Endodermal cell (in vitro differentiated cells): ENCODE measurements around the gene MX1. TPM values are rescaled to one million over a fixed set of nuclear protein-coding genes. Genes with fewer than 3 reads are reported as not detected.

Source experiments
- DNase-seq: peaks from one replicate; pipeline ENCODE4 v3.0.0-alpha.2; 2017
- H3K27ac ChIP-seq: 2 replicates; pipeline ENCODE4 v1.5.1; 2013; ENCODE audit warnings: mild to moderate bottlenecking, low read depth, low read length, moderate library complexity
- H3K27me3 ChIP-seq: 2 replicates; pipeline ENCODE4 v1.6.1; 2013; ENCODE audit warnings: mild to moderate bottlenecking, low read length, moderate library complexity; ENCODE audit not compliant: insufficient read depth, control insufficient read depth, poor library complexity, severe bottlenecking
- H3K36me3 ChIP-seq: 2 replicates; pipeline ENCODE4 v1.7.0; 2013; ENCODE audit warnings: mild to moderate bottlenecking, low read length, moderate library complexity; ENCODE audit not compliant: control insufficient read depth, insufficient read depth
- H3K4me1 ChIP-seq: one replicate; pipeline ENCODE4 v1.7.0; 2013; ENCODE audit warnings: low read length; ENCODE audit not compliant: control insufficient read depth, insufficient read depth
- H3K4me3 ChIP-seq: 2 replicates; pipeline ENCODE4 v1.5.1; 2013; ENCODE audit warnings: mild to moderate bottlenecking, low read length, moderate library complexity
- H3K9ac ChIP-seq: 2 replicates; pipeline ENCODE4 v1.6.1; 2013; ENCODE audit warnings: mild to moderate bottlenecking, low read length, moderate library complexity; ENCODE audit not compliant: poor library complexity, severe bottlenecking; ENCODE audit errors: extremely low read depth
- H3K9me3 ChIP-seq: 2 replicates; pipeline ENCODE4 v1.6.1; 2013; ENCODE audit warnings: mild to moderate bottlenecking, low read length, moderate library complexity; ENCODE audit not compliant: control insufficient read depth
- H3K27ac Mint-ChIP-seq: 2 replicates; pipeline ENCODE4 v1.8.0; 2020; ENCODE audit warnings: mixed read lengths
- H3K27me3 Mint-ChIP-seq: 2 replicates; pipeline ENCODE4 v1.8.0; 2021; ENCODE audit warnings: mild to moderate bottlenecking, mixed read lengths; ENCODE audit not compliant: insufficient read depth
- H3K36me3 Mint-ChIP-seq: 2 replicates; pipeline ENCODE4 v1.8.0; 2020; ENCODE audit warnings: low read depth, mixed read lengths
- H3K4me1 Mint-ChIP-seq: 2 replicates; pipeline ENCODE4 v1.8.0; 2020; ENCODE audit warnings: mixed read lengths
- H3K4me3 Mint-ChIP-seq: 2 replicates; pipeline ENCODE4 v1.8.0; 2020; ENCODE audit warnings: mild to moderate bottlenecking, moderate library complexity, mixed read lengths
- H3K9me3 Mint-ChIP-seq: 2 replicates; pipeline ENCODE4 v1.8.0; 2020; ENCODE audit warnings: mild to moderate bottlenecking, mixed read lengths
- WGBS, 2 experiments: methylation state at CpG; one replicate each; pipeline versions ENCODE4 v1.1.5 to v1.1.7; 2013; ENCODE audit warnings: missing lambda C conversion rate in 2 of 2, mixed read lengths in 1 of 2; ENCODE audit not compliant: insufficient coverage in 1 of 2, insufficient read length in 1 of 2; 5-methylcytosine and 5-hydroxymethylcytosine counted together
- total RNA-seq, 2 donors: library from RNA; stranded (reverse); fragmentation: NEBNext Ultra II Directional in 1 of 2; extraction: Animal tissue kit (Norgen Biotek cat#: 25700) in 1 of 2; gene quantifications; 2 replicates in 1 of 2; 3 replicates in 1 of 2; pipeline ENCODE4 v1.2.1, GENCODE V29; 2021
- TF ChIP-seq, protein P1 (sequence below): fragments of 200-600 bp; sonication (generic); conservative IDR thresholded peaks from 2 replicates; pipeline ENCODE4 v1.5.0; 2021; ENCODE audit warnings: antibody characterized with exemption, mild to moderate bottlenecking

The MX1 gene
- total RNA-seq, 2 donors from 2014 or later = 0.42 to 0.84 TPM

GRCh38 chr21:41426676-41427404 is 801 bp downstream of the MX1 start:
- TF ChIP-seq, protein P1, sequence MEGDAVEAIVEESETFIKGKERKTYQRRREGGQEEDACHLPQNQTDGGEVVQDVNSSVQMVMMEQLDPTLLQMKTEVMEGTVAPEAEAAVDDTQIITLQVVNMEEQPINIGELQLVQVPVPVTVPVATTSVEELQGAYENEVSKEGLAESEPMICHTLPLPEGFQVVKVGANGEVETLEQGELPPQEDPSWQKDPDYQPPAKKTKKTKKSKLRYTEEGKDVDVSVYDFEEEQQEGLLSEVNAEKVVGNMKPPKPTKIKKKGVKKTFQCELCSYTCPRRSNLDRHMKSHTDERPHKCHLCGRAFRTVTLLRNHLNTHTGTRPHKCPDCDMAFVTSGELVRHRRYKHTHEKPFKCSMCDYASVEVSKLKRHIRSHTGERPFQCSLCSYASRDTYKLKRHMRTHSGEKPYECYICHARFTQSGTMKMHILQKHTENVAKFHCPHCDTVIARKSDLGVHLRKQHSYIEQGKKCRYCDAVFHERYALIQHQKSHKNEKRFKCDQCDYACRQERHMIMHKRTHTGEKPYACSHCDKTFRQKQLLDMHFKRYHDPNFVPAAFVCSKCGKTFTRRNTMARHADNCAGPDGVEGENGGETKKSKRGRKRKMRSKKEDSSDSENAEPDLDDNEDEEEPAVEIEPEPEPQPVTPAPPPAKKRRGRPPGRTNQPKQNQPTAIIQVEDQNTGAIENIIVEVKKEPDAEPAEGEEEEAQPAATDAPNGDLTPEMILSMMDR = no peak
- Mint-ChIP-seq H3K4me3 (peak overlapping the region; percentile 62), H3K27ac (no peak overlapping the region), H3K27me3 (peaks cover 64% of the 10 kb centered on the region), H3K4me1 (no peaks in the 10 kb centered on the region), H3K9me3 (no peaks in the 10 kb centered on the region), H3K36me3 (no peaks in the 10 kb centered on the region)
- no peak overlapping the region for H3K27ac ChIP-seq
- H3K9me3 ChIP-seq = no peaks in the 10 kb centered on the region
- H3K36me3 ChIP-seq = no peaks in the 10 kb centered on the region
- DNase-seq = no peak
- no peaks in the 10 kb centered on the region for H3K4me1 ChIP-seq
- no peak overlapping the region for H3K9ac ChIP-seq
- 33 to 37% methylated on average over 18 to 41 of the region's 41 CpGs for WGBS, 2 experiments
- H3K27me3 ChIP-seq = peaks cover 73% of the 10 kb centered on the region
- peak overlapping the region; percentile 75 for H3K4me3 ChIP-seq

DNA sequence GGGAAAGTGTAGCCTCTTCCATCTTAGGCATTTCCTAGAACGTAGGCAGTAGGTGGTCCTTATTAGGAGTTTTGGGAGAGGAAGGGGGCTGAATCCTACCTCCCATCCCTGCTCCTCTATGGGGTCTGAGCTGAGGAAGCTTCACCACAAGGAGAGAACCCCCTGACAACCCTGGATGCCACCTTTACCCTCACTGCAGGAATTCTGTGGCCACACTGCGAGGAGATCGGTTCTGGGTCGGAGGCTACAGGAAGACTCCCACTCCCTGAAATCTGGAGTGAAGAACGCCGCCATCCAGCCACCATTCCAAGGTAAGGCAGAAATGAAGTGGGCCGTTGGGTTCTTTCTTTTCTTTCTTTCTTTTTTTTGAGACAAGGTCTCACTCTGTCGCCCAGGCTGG is 1.5 kb downstream of the MX1 start:
- TF ChIP-seq, protein P1 = no peak
- Histone ChIP-seq H3K27me3 (peaks cover 66% of the 10 kb centered on the region), H3K27ac (no peak overlapping the region), H3K9ac (no peak overlapping the region), H3K36me3 (no peaks in the 10 kb centered on the region), H3K4me3 (no peak overlapping the region), H3K4me1 (no peaks in the 10 kb centered on the region), H3K9me3 (no peaks in the 10 kb centered on the region)
- Mint-ChIP-seq H3K4me1 (no peaks in the 10 kb centered on the region), H3K27ac (no peak overlapping the region), H3K27me3 (peaks cover 62% of the 10 kb centered on the region), H3K9me3 (no peaks in the 10 kb centered on the region), H3K4me3 (no peak overlapping the region), H3K36me3 (no peaks in the 10 kb centered on the region)
- DNase-seq = no peak
- 88 to 91% methylated on average over 5 to 8 of the region's 8 CpGs for WGBS, 2 experiments

- no peak overlapping the region for H3K27ac ChIP-seq
- H3K4me1 ChIP-seq = no peaks in the 10 kb centered on the region
- no peaks in the 10 kb centered on the region for H3K36me3 ChIP-seq
- Mint-ChIP-seq H3K9me3 (no peaks in the 10 kb centered on the region), H3K4me1 (no peaks in the 10 kb centered on the region), H3K4me3 (no peak overlapping the region), H3K36me3 (no peaks in the 10 kb centered on the region), H3K27ac (no peak overlapping the region), H3K27me3 (peaks cover 61% of the 10 kb centered on the region)
- no peak overlapping the region for H3K4me3 ChIP-seq
- TF ChIP-seq, protein P1 = no peak
- peaks cover 63% of the 10 kb centered on the region for H3K27me3 ChIP-seq
- no peak for DNase-seq
- no peak overlapping the region for H3K9ac ChIP-seq
- 85 to 93% methylated on average over 8 of the region's 8 CpGs for WGBS, 2 experiments
- H3K9me3 ChIP-seq = no peaks in the 10 kb centered on the region
These were observed 2.3 kb downstream of the MX1 start for GRCh38 chr21:41428311-41428710.
